MM.1S (cell line): ENCODE measurements around the gene FOLR3.
"Not testable (repeated sequence)": the region's sequence is repeated elsewhere in the genome, so short reads cannot be mapped to it uniquely, and the experiment has no call there.

Experiments used
- DNase-seq: peaks from one replicate; pipeline ENCODE4 v3.0.0-alpha.2; 2015
- H2AFZ ChIP-seq: fragments of 300-600 bp; sonication (generic); 2 replicates; pipeline ENCODE4 v1.6.0; 2016; ENCODE audit warnings: antibody characterized with exemption, low read length
- H3F3A ChIP-seq: fragments of 300-600 bp; sonication (generic); 2 replicates; pipeline ENCODE4 v1.6.1; 2016; ENCODE audit warnings: mild to moderate bottlenecking, antibody characterized with exemption, low read length, moderate library complexity, mixed read lengths; ENCODE audit not compliant: insufficient read depth
- H3K27ac ChIP-seq: fragments of 300-600 bp; sonication (generic); 2 replicates; pipeline ENCODE4 v1.5.1; 2016; ENCODE audit warnings: mild to moderate bottlenecking, low read length
- H3K27me3 ChIP-seq: fragments of 300-600 bp; sonication (generic); replicated peaks from 2 replicates; pipeline ENCODE4 v1.6.0; 2016; ENCODE audit warnings: low read length; ENCODE audit not compliant: insufficient read depth
- H3K36me3 ChIP-seq: fragments of 300-600 bp; sonication (generic); replicated peaks from 2 replicates; pipeline ENCODE4 v1.6.1; 2016; ENCODE audit warnings: mild to moderate bottlenecking, low read length, mixed read lengths; ENCODE audit not compliant: insufficient read depth
- H3K4me1 ChIP-seq: fragments of 300-600 bp; sonication (generic); 2 replicates; pipeline ENCODE4 v1.6.1; 2016; ENCODE audit warnings: low read length, mixed read lengths
- H3K4me2 ChIP-seq: fragments of 300-600 bp; sonication (generic); 2 replicates; pipeline ENCODE4 v1.6.0; 2016; ENCODE audit warnings: low read depth, low read length
- H3K4me3 ChIP-seq: fragments of 300-600 bp; sonication (generic); 2 replicates; pipeline ENCODE4 v1.5.1; 2016; ENCODE audit warnings: low read length, mixed read lengths
- H3K79me2 ChIP-seq: fragments of 300-600 bp; sonication (generic); 2 replicates; pipeline ENCODE4 v1.6.1; 2016; ENCODE audit warnings: mixed run types, low read length, mixed read lengths
- H3K9ac ChIP-seq: fragments of 300-600 bp; sonication (generic); 2 replicates; pipeline ENCODE4 v1.6.1; 2016; ENCODE audit warnings: low read length, mixed read lengths
- H3K9me2 ChIP-seq: fragments of 300-600 bp; sonication (generic); replicated peaks from 2 replicates; pipeline ENCODE4 v1.6.1; 2016; ENCODE audit warnings: mild to moderate bottlenecking, low read length, mixed read lengths; ENCODE audit not compliant: insufficient read depth
- H3K9me3 ChIP-seq: fragments of 300-600 bp; sonication (generic); replicated peaks from 2 replicates; pipeline ENCODE4 v1.6.1; 2016; ENCODE audit warnings: mild to moderate bottlenecking, low read length, mixed read lengths; ENCODE audit not compliant: insufficient read depth
- H4K20me1 ChIP-seq: fragments of 300-600 bp; sonication (generic); 2 replicates; pipeline ENCODE4 v1.6.1; 2016; ENCODE audit warnings: mild to moderate bottlenecking, low read length, moderate library complexity, mixed read lengths; ENCODE audit not compliant: insufficient read depth
- CTCF ChIP-seq: fragments of 300-600 bp; sonication (generic); IDR thresholded peaks from 2 replicates; pipeline ENCODE4 v1.5.1; 2016; ENCODE audit warnings: antibody characterized with exemption, low read length, mixed read lengths
- EZH2 ChIP-seq: fragments of 300-600 bp; sonication (generic); optimal IDR thresholded peaks from 2 replicates; pipeline ENCODE3; 2017; ENCODE audit warnings: low read depth, mild to moderate bottlenecking, antibody characterized with exemption, low read length, mixed read lengths
- EZH2phosphoT487 ChIP-seq: fragments of 300-600 bp; sonication (generic); IDR thresholded peaks from 2 replicates; pipeline ENCODE4 v1.6.1; 2018; ENCODE audit warnings: antibody characterized with exemption, low read length

FOLR3 gene

GRCh38 chr11:72162891-72163492, 27.5 kb downstream of the FOLR3 start:
- Histone ChIP-seq H3K27me3 (no peaks in the 10 kb centered on the region), H2AFZ (no peak overlapping the region), H3K4me2 (no peak overlapping the region), H3F3A (no peaks in the 10 kb centered on the region), H3K79me2 (no peaks in the 10 kb centered on the region), H3K4me1 (no peaks in the 10 kb centered on the region), H3K9me3 (no peaks in the 10 kb centered on the region), H4K20me1 (no peaks in the 10 kb centered on the region), H3K4me3 (no peak overlapping the region), H3K9ac (no peak overlapping the region), H3K9me2 (no peaks in the 10 kb centered on the region), H3K36me3 (no peaks in the 10 kb centered on the region), H3K27ac (no peak overlapping the region)
- no peak for TF ChIP-seq CTCF
- TF ChIP-seq EZH2 = no peak
- TF ChIP-seq EZH2phosphoT487 = no peak
- no peak for DNase-seq

DNA sequence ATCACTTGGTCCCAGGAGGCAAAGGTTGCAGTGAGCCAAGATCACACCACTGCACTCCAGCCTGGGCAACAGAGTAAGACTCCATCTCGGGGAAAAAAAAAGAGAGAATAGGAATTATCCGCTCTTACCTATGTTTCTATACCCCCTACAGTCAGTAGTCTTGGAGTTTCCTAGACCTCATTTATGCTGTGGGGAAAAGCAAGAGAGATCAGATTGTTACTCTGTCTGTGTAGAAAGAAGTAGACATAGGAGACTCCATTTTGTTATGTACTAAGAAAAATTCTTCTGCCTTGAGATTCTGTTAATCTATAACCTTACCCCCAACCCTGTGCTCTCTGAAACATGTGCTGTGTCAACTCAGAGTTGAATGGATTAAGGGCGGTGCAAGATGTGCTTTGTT, 28.7 kb downstream of the FOLR3 start:
- H3K4me2 ChIP-seq, H3K4me3 ChIP-seq, H3F3A ChIP-seq, H3K9ac ChIP-seq, H3K36me3 ChIP-seq, H3K27ac ChIP-seq, H2AFZ ChIP-seq, H3K27me3 ChIP-seq, H3K9me2 ChIP-seq, H3K79me2 ChIP-seq, H3K9me3 ChIP-seq, DNase-seq, H4K20me1 ChIP-seq, H3K4me1 ChIP-seq: not testable (repeated sequence)

- not testable (repeated sequence) for H3K9me3 ChIP-seq, H3K9me2 ChIP-seq, H2AFZ ChIP-seq, H3K36me3 ChIP-seq, H3K27me3 ChIP-seq, H4K20me1 ChIP-seq, H3K27ac ChIP-seq, DNase-seq, H3K4me3 ChIP-seq, H3K4me1 ChIP-seq, H3F3A ChIP-seq, H3K4me2 ChIP-seq, H3K9ac ChIP-seq, H3K79me2 ChIP-seq
Measured at GRCh38 chr11:72169046-72169555, 33.6 kb downstream of the FOLR3 start.

- not testable (repeated sequence) for H3K27ac ChIP-seq, H3K4me2 ChIP-seq, H3K4me3 ChIP-seq, H3K79me2 ChIP-seq, H3K9ac ChIP-seq, H3K36me3 ChIP-seq, H3K27me3 ChIP-seq, H3K4me1 ChIP-seq, H3F3A ChIP-seq, H3K9me3 ChIP-seq, H2AFZ ChIP-seq, H4K20me1 ChIP-seq, H3K9me2 ChIP-seq, DNase-seq
Measured at GRCh38 chr11:72169754-72170153, 34.2 kb downstream of the FOLR3 start.

DNA sequence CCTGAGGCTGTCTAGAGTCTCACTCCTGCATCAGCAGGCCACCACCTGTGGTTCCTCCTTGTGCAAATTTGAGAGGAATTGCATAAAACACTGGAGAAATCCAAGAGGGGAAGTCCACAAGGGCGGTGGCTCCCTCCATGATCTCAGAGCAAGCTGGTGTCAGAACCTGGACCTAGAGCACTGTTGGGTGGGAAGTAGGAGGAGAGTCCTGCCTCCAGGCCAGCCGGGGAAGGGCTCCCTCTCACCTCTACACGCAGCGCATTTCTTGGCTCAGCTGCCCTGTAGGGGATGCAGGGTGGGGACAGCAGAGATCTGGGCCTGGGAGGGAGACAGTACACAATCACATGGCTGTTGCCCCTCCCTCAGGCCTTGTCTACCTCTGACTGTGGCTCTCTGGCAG, 36.5 kb downstream of the FOLR3 start:
- not testable (repeated sequence) for H3K4me1 ChIP-seq, H3K4me2 ChIP-seq, H3K79me2 ChIP-seq, H3K27me3 ChIP-seq, H3K9ac ChIP-seq, H3K4me3 ChIP-seq, H2AFZ ChIP-seq, DNase-seq, H4K20me1 ChIP-seq, H3K27ac ChIP-seq, H3K36me3 ChIP-seq, H3K9me2 ChIP-seq, H3K9me3 ChIP-seq, H3F3A ChIP-seq
